Prostate gland (tissue), 2 donors: ENCODE results near the gene IFI35.

Source experiments
- POLR2A ChIP-seq: fragments of 450-650 bp; IDR thresholded peaks from one replicate; pipeline ENCODE4 v1.6.1; 2016; ENCODE audit warnings: antibody characterized with exemption, mild to moderate bottlenecking
- TF ChIP-seq, protein P1 (sequence below), 4 experiments: fragments of 200-600 bp in 2 of 4; fragments of 450-650 bp in 2 of 4; sonication (generic) in 2 of 4; IDR thresholded peaks; 1 replicate in 3 of 4; 2 replicates in 1 of 4; pipeline ENCODE4 v1.5.1; 2016 to 2019; ENCODE audit warnings: antibody characterized with exemption in 4 of 4, mild to moderate bottlenecking in 2 of 4, moderate library complexity in 2 of 4

DNA sequence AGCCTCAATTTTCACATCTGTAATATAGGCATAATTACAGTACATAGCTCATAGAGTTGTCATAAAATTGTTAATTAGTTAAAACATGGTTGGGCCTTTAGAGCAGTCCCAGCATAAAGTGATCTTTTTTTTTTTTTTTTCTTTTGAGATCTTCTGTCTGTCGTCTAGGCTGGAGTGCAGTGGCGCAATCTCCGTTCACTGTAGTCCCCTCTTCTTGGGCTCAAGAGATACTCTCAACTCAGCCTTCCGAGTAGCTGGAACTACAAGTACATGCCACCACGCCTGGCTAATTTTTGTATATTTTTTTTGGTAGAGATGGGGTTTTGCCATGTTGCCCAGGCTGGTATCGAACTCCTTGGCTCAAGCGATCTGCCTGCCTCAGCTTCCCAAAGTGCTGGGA, 49.5 kb downstream of the IFI35 start:
- no peak for TF ChIP-seq POLR2A
- TF ChIP-seq, protein P1, sequence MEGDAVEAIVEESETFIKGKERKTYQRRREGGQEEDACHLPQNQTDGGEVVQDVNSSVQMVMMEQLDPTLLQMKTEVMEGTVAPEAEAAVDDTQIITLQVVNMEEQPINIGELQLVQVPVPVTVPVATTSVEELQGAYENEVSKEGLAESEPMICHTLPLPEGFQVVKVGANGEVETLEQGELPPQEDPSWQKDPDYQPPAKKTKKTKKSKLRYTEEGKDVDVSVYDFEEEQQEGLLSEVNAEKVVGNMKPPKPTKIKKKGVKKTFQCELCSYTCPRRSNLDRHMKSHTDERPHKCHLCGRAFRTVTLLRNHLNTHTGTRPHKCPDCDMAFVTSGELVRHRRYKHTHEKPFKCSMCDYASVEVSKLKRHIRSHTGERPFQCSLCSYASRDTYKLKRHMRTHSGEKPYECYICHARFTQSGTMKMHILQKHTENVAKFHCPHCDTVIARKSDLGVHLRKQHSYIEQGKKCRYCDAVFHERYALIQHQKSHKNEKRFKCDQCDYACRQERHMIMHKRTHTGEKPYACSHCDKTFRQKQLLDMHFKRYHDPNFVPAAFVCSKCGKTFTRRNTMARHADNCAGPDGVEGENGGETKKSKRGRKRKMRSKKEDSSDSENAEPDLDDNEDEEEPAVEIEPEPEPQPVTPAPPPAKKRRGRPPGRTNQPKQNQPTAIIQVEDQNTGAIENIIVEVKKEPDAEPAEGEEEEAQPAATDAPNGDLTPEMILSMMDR (IDR thresholded peaks at IDR 0.05) = no peak
